GM18858 (cell line): ENCODE results near the gene NXF1.
A peak's percentile ranks its signal among the peaks of the same experiment; 100 is the strongest.
"Not testable (repeated sequence)": the region's sequence is repeated elsewhere in the genome, so short reads cannot be mapped to it uniquely, and the experiment has no call there.

ENCODE experiments used
- ATAC-seq: cut with Tn5 transposase; IDR thresholded peaks from one replicate; pipeline ENCODE4 v1.9.1; 2021; ENCODE audit not compliant: unreplicated experiment

Gene NXF1

GRCh38 chr11:62805076-62805892, at the start of gene NXF1:
NXF1 (minus strand) TSS chr11:62805440; CDS start chr11:62805356, 84 bp downstream.
- ATAC-seq = peak; percentile 71

GRCh38 chr11:62854013-62854824, 49.0 kb upstream of the NXF1 start:
- ATAC-seq = no peak

- ATAC-seq = no peak
Measured at GRCh38 chr11:62853279-62853965, 48.2 kb upstream of the NXF1 start.

- no peak for ATAC-seq
Measured at GRCh38 chr11:62852523-62853188, 47.4 kb upstream of the NXF1 start.

- no peak for ATAC-seq
Measured at GRCh38 chr11:62851807-62852522, 46.7 kb upstream of the NXF1 start.

GRCh38 chr11:62850911-62851806, 45.9 kb upstream of the NXF1 start:
- ATAC-seq = no peak

GRCh38 chr11:62847767-62848314, 42.6 kb upstream of the NXF1 start:
- no peak for ATAC-seq

GRCh38 chr11:62846177-62846576, 40.9 kb upstream of the NXF1 start:
- no peak for ATAC-seq

- ATAC-seq = no peak
Measured at GRCh38 chr11:62844154-62844553, 38.9 kb upstream of the NXF1 start.

- ATAC-seq = no peak
Measured at GRCh38 chr11:62843466-62843865, 38.2 kb upstream of the NXF1 start.

GRCh38 chr11:62842891-62843290, 37.7 kb upstream of the NXF1 start:
- not testable (repeated sequence) for ATAC-seq

- ATAC-seq = no peak
Measured at GRCh38 chr11:62842171-62842741, 37.0 kb upstream of the NXF1 start.

GRCh38 chr11:62841361-62842170, 36.3 kb upstream of the NXF1 start:
- peak; percentile 61 for ATAC-seq

- not testable (repeated sequence) for ATAC-seq
Measured at GRCh38 chr11:62840721-62841360, 35.6 kb upstream of the NXF1 start.

- peak; percentile 26 for ATAC-seq
Measured at GRCh38 chr11:62839050-62839945, 34.1 kb upstream of the NXF1 start, which contains the start of gene WDR74. WDR74 (minus strand) TSS chr11:62839590; CDS start chr11:62839570, 20 bp downstream.

GRCh38 chr11:62835336-62835735, 30.1 kb upstream of the NXF1 start:
- no peak for ATAC-seq
